Measurements from ENCODE around the gene ZNF585A.
"Not testable (repeated sequence)": the region's sequence is repeated elsewhere in the genome, so short reads cannot be mapped to it uniquely, and the experiment has no call there.

ZNF585A gene

DNA sequence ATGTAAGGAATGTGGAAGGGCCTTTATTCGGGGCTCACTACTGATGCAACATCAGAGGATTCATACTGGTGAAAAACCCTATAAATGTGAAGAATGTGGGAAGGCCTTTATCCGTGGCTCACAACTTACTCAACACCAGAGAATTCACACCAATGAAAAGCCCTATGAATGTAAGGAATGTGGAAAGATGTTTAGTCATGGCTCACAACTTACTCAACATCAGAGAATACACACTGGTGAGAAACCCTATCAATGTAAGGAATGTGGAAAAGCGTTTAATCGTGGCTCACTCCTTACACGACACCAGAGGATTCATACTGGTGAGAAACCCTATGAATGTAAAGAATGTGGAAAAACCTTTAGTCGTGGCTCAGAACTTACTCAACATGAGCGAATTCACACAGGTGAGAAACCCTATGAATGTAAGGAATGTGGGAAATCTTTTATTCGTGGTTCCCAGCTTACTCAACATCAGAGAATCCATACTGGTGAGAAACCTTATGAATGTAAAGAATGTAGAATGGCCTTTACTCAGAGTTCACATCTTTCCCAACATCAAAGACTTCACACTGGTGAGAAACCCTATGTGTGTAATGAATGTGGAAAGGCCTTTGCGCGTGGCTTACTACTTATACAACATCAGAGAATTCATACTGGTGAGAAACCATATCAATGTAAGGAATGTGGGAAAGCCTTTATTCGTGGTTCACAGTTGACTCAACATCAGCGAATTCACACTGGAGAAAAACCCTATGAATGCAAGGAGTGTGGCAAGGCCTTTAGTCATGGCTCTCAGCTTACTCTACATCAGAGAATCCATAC, 44.3 kb downstream of the ZNF585A start:
- Mint-ChIP-seq H3K4me1 (no peaks in the 10 kb centered on the region), H3K9me3 (peaks cover 47% of the 10 kb centered on the region), H3K4me3 (no peak overlapping the region), H3K27me3 (no peaks in the 10 kb centered on the region), H3K27ac (no peak overlapping the region), H3K36me3 (peaks cover 83% of the 10 kb centered on the region)
- ATAC-seq = no peak

DNA sequence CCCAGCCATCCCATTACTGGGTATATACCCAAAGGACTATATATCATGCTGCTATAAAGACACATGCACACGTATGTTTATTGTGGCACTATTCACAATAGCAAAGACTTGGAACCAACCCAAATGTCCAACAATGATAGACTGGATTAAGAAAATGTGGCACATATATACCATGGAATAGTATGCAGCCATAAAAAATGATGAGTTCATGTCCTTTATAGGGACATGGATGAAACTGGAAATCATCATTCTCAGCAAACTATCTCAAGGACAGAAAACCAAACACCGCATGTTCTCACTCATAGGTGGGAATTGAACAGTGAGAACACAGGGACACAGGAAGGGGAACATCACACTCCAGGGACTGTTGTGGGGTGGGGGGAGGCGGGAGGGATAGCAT, 50.4 kb downstream of the ZNF585A start:
- H3K27me3 Mint-ChIP-seq, H3K4me1 Mint-ChIP-seq, H3K4me3 Mint-ChIP-seq, ATAC-seq, H3K27ac Mint-ChIP-seq: not testable (repeated sequence)
- peaks cover 57% of the 10 kb centered on the region for H3K36me3 Mint-ChIP-seq
- H3K9me3 Mint-ChIP-seq = peaks cover 38% of the 10 kb centered on the region

DNA sequence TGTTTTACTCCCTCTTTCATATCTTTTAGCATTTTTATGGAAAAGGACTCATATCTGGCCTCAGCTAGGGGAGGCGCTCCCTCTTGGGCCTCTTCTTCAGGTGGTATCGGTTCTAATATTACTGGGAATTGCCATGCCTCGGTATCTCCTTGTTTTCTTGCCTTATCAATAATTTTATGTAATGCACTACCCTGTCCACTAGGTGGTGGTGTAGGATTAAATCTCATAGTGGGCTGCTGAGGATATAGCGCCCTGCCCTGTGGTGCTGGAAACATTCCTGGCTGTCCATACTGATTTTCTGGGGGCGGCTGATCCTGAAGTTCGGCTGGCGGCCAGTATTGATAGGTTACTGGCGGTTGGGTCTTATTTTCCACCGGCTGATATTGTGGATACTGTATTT, 58.5 kb downstream of the ZNF585A start:
- peaks cover 30% of the 10 kb centered on the region for H3K9me3 Mint-ChIP-seq
- H3K27me3 Mint-ChIP-seq = no peaks in the 10 kb centered on the region
- H3K4me1 Mint-ChIP-seq = no peaks in the 10 kb centered on the region
- peaks cover 85% of the 10 kb centered on the region for H3K36me3 Mint-ChIP-seq
- H3K27ac Mint-ChIP-seq = no peak overlapping the region
- no peak overlapping the region for H3K4me3 Mint-ChIP-seq
- no peak for ATAC-seq

- Mint-ChIP-seq H3K36me3 (peaks cover 100% of the 10 kb centered on the region), H3K9me3 (peaks cover 28% of the 10 kb centered on the region)
- not testable (repeated sequence) for H3K4me1 Mint-ChIP-seq, H3K4me3 Mint-ChIP-seq, H3K27ac Mint-ChIP-seq, H3K27me3 Mint-ChIP-seq, ATAC-seq
These were observed 60.7 kb downstream of the ZNF585A start for GRCh38 chr19:37111753-37112152.

GRCh38 chr19:37104135-37104534, 68.4 kb downstream of the ZNF585A start:
- H3K27ac Mint-ChIP-seq, H3K4me1 Mint-ChIP-seq, ATAC-seq, H3K27me3 Mint-ChIP-seq, H3K4me3 Mint-ChIP-seq: not testable (repeated sequence)
- H3K36me3 Mint-ChIP-seq = peaks cover 98% of the 10 kb centered on the region
- peaks cover 33% of the 10 kb centered on the region for H3K9me3 Mint-ChIP-seq

DNA sequence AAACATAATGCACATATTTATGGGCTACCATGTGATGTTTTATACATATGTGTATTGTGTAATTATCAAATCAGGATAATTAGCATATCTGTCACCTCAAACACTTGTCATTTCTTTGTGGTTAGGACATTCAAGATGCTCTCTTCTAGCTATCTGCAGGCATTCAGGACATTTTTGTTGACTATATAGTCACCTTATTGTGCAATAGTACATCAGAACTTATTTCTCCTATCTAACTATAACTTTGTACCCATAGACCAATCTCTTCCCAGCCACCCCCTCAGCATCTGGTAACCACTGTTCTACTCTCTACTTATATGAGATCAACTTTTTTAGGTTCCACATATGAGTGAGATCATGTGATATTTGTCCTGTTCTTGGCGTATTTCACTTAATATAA, 73.9 kb downstream of the ZNF585A start:
- ATAC-seq = no peak
- peaks cover 99% of the 10 kb centered on the region for H3K36me3 Mint-ChIP-seq
- H3K9me3 Mint-ChIP-seq = peaks cover 40% of the 10 kb centered on the region
- H3K27ac Mint-ChIP-seq = no peak overlapping the region
- no peaks in the 10 kb centered on the region for H3K27me3 Mint-ChIP-seq
- H3K4me3 Mint-ChIP-seq = no peak overlapping the region
- H3K4me1 Mint-ChIP-seq = no peaks in the 10 kb centered on the region

DNA sequence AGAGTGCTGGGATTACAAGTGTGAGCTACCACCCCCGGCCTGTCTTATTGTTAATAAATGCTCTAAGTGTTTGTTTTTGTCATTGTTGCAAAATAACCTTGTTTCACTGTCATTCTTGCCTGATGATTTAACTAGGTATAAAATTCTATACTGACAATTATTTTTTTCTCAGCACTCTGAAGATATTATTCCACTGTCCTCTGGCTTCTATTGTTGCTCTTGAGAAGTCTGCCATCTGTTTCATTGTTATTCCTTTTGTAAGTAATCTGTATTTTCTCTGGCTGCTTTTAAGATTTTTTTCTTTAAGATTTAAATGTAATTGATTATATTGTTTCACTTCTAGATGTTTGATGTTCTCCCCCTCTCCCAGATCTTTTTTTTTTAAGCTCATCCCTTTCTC, 76.6 kb downstream of the ZNF585A start:
- H3K27me3 Mint-ChIP-seq = no peaks in the 10 kb centered on the region
- peaks cover 99% of the 10 kb centered on the region for H3K36me3 Mint-ChIP-seq
- no peak overlapping the region for H3K27ac Mint-ChIP-seq
- H3K9me3 Mint-ChIP-seq = peaks cover 34% of the 10 kb centered on the region
- ATAC-seq = no peak
- no peaks in the 10 kb centered on the region for H3K4me1 Mint-ChIP-seq
- no peak overlapping the region for H3K4me3 Mint-ChIP-seq

Measured in stimulated activated memory B cell treated with anti-CD40 and anti-IgM and Interleukin-4, amounts not matched to agents 10 μg/mL and 1 μg/mL and 100 μg/mL, for 72 hours (primary cell).